HG02588 (cell line): ENCODE results near the gene CLEC4F.
"Not testable (repeated sequence)": the region's sequence is repeated elsewhere in the genome, so short reads cannot be mapped to it uniquely, and the experiment has no call there.

Experiments used
- ATAC-seq: cut with Tn5 transposase; IDR thresholded peaks from one replicate; pipeline ENCODE4 v1.9.1; 2021; ENCODE audit warnings: mild to moderate bottlenecking, moderate library complexity; ENCODE audit not compliant: unreplicated experiment

Gene CLEC4F

GRCh38 chr2:70826696-70827350 is 6.4 kb upstream of the CLEC4F start:
- no peak for ATAC-seq

GRCh38 chr2:70823249-70823648 is 2.9 kb upstream of the CLEC4F start:
- ATAC-seq, result no peak

GRCh38 chr2:70822843-70823242 is 2.4 kb upstream of the CLEC4F start:
- no peak for ATAC-seq

GRCh38 chr2:70817284-70817954 is 3.0 kb downstream of the CLEC4F start:
- ATAC-seq, result no peak

GRCh38 chr2:70816726-70817125 is 3.7 kb downstream of the CLEC4F start:
- no peak for ATAC-seq

- ATAC-seq, result no peak
These were observed 11.1 kb downstream of the CLEC4F start for GRCh38 chr2:70808983-70809958.

GRCh38 chr2:70807828-70808118 is 12.6 kb downstream of the CLEC4F start:
- no peak for ATAC-seq

GRCh38 chr2:70807102-70807827 is 13.1 kb downstream of the CLEC4F start:
- no peak for ATAC-seq

GRCh38 chr2:70806620-70807019 is 13.8 kb downstream of the CLEC4F start:
- ATAC-seq, result no peak

- no peak for ATAC-seq
These were observed 14.4 kb downstream of the CLEC4F start for GRCh38 chr2:70806013-70806412.

- no peak for ATAC-seq
These were observed 18.7 kb downstream of the CLEC4F start for GRCh38 chr2:70801607-70802263.

- ATAC-seq, result no peak
These were observed 20.7 kb downstream of the CLEC4F start for GRCh38 chr2:70799706-70800105.

GRCh38 chr2:70797996-70798395 is 22.4 kb downstream of the CLEC4F start:
- not testable (repeated sequence) for ATAC-seq

- ATAC-seq, result no peak
These were observed 22.9 kb downstream of the CLEC4F start for GRCh38 chr2:70797506-70797905.

GRCh38 chr2:70796262-70796661 is 24.1 kb downstream of the CLEC4F start:
- ATAC-seq, result no peak

- no peak for ATAC-seq
These were observed 25.0 kb downstream of the CLEC4F start for GRCh38 chr2:70795164-70795995.

- ATAC-seq, result no peak
These were observed 26.9 kb downstream of the CLEC4F start for GRCh38 chr2:70793450-70793849.

GRCh38 chr2:70790136-70790828 is 30.1 kb downstream of the CLEC4F start, which contains the start of gene FIGLA:
Gene FIGLA (minus strand): TSS chr2:70790643. CDS start chr2:70790638, 5 bp downstream.
- ATAC-seq, result no peak
